OCI-LY1 (cell line): ENCODE measurements around the gene SNPH.

Experiments
- CTCF ChIP-seq: fragments of 200-600 bp; sonication (generic), shearing (Covaris generic); IDR thresholded peaks from 2 replicates; pipeline ENCODE4 v1.5.1; 2017; ENCODE audit warnings: mild to moderate bottlenecking, antibody characterized with exemption, low read length, moderate library complexity, mixed read lengths
- EZH2 ChIP-seq: fragments of 200-600 bp; sonication (generic), shearing (Covaris generic); IDR thresholded peaks from 2 replicates; pipeline ENCODE4 v1.8.0; 2017; ENCODE audit warnings: borderline replicate concordance, mixed run types, mild to moderate bottlenecking, antibody characterized with exemption, low read length, moderate library complexity, mixed read lengths

- TF ChIP-seq CTCF (no peak), EZH2 (no peak)
Measured at GRCh38 chr20:1327241-1327653, 61.2 kb downstream of the SNPH start.
